Stimulated activated naive CD8-positive, alpha-beta T cell treated with anti-CD3 and anti-CD28 coated beads, Interleukin-15, amount 100 ng/mL, for 72 hours (primary cell): Measurements from ENCODE around the gene ZSWIM6.

Source experiments
- ATAC-seq: fragments of 150-1000 bp; cut with Tn5 transposase; 2 replicates; pipeline ENCODE4 v1.10.0; 2021; ENCODE audit warnings: mild to moderate bottlenecking, moderate library complexity
- DNase-seq, 2 donors: peaks; one replicate each; pipeline ENCODE4 v3.0.0; 2021 to 2022
- H3K27ac Mint-ChIP-seq, 2 donors: one replicate each; pipeline ENCODE4 v1.8.0; 2022; ENCODE audit warnings: mild to moderate bottlenecking in 2 of 2, mixed read lengths in 2 of 2, moderate library complexity in 2 of 2
- H3K27me3 Mint-ChIP-seq: one replicate; pipeline ENCODE4 v1.8.0; 2022; ENCODE audit warnings: mixed read lengths
- H3K4me1 Mint-ChIP-seq: one replicate; pipeline ENCODE4 v1.8.0; 2022; ENCODE audit warnings: mild to moderate bottlenecking, mixed read lengths
- H3K4me3 Mint-ChIP-seq, 2 donors: one replicate each; pipeline ENCODE4 v1.8.0; 2022; ENCODE audit warnings: mild to moderate bottlenecking in 2 of 2, mixed read lengths in 2 of 2, moderate library complexity in 1 of 2
- H3K9me3 Mint-ChIP-seq, 2 donors: one replicate each; pipeline ENCODE4 v1.8.0; 2022; ENCODE audit warnings: mixed read lengths in 2 of 2

Gene ZSWIM6

DNA sequence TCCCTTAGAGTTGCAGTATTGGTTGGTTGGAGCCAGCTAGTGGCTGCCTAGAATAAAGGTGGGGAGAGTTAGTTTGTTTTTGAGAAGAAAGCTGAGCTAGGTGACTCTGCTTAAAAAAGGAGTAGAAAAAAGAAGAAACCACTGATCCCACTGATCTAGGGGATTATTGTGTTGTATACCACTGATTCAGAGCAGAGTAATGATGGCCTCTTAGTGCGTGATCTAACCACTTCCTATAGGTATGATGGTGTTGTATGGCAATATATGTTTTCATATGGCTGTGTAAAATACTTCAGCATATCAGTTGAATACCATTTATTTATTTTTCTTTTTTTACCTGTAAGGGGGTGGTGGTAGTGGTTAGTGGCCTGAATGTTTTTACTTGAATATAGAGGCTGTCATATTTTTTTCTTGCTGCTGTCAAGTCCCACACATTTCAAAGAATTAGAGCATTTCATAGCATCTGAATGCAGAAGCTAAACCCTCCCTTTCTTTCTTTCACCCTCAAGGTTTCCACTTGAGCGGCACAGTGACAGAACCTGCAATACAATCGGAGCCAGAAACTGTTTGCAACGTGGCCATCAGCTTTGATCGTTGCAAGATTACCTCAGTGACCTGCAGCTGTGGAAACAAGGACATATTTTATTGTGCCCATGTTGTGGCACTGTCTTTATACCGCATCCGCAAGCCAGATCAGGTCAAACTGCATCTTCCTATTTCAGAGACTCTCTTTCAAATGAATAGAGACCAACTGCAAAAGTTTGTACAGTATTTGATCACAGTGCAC, 140.3 kb downstream of the ZSWIM6 start:
- H3K9me3 Mint-ChIP-seq, result peaks cover 0 to 8% of the 10 kb centered on the region in 2 donors
- no peak overlapping the region for H3K4me3 Mint-ChIP-seq
- ATAC-seq (peak; percentile 77), DNase-seq (no peak)
- no peaks in the 10 kb centered on the region for H3K27me3 Mint-ChIP-seq
- peaks cover 21% of the 10 kb centered on the region for H3K4me1 Mint-ChIP-seq
- H3K27ac Mint-ChIP-seq, result peak overlapping the region in 1 of 2 donors; percentile 19

DNA sequence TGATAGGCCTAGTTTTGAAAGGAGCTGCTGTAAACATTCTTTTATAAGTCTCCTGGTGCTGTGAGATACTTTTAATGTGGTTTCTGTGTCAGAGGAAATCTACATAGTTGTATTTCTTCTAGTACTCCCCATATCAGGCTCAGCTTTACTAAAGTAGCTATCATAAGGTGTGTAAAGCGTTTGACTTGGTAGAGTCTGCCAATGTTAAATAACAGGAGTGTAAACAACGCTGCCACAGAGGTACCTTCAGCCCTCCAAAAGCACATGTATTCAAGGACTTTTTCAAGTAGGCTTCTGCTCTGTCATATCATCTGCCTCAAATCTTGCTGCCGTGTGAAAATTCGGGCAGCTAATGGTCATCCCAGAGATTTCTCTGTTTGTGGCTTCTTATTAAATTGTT, 142.7 kb downstream of the ZSWIM6 start:
- DNase-seq (no peak), ATAC-seq (no peak)
- Mint-ChIP-seq H3K9me3 (peaks cover 0 to 8% of the 10 kb centered on the region in 2 donors), H3K4me1 (peaks cover 21% of the 10 kb centered on the region), H3K27ac (no peak overlapping the region), H3K4me3 (no peak overlapping the region), H3K27me3 (no peaks in the 10 kb centered on the region)

DNA sequence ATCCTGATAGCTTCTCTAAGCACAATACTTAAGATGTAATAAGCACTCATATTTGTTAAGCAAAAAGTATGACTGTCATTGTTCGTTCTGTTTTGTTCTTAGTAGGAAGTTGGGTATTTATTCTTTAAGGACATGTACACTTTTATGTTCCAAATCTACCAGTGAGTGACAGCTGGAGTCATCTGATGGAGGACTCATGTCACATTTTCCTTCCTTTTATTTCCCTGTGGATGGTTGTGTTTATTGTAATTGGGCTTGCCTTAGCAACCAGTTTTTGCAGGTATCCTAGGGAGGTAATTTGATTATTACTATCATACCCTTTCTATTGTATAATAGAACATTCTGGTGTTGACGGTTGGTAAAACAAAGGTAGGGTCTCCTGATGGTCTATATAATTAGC, 145.7 kb downstream of the ZSWIM6 start:
- no peak for ATAC-seq
- no peaks in the 10 kb centered on the region for H3K4me1 Mint-ChIP-seq
- H3K27me3 Mint-ChIP-seq, result no peaks in the 10 kb centered on the region
- no peak overlapping the region for H3K4me3 Mint-ChIP-seq
- peak overlapping the region in 1 of 2 donors; percentile 36 for H3K27ac Mint-ChIP-seq
- no peaks in the 10 kb centered on the region for H3K9me3 Mint-ChIP-seq
- no peak for DNase-seq

DNA sequence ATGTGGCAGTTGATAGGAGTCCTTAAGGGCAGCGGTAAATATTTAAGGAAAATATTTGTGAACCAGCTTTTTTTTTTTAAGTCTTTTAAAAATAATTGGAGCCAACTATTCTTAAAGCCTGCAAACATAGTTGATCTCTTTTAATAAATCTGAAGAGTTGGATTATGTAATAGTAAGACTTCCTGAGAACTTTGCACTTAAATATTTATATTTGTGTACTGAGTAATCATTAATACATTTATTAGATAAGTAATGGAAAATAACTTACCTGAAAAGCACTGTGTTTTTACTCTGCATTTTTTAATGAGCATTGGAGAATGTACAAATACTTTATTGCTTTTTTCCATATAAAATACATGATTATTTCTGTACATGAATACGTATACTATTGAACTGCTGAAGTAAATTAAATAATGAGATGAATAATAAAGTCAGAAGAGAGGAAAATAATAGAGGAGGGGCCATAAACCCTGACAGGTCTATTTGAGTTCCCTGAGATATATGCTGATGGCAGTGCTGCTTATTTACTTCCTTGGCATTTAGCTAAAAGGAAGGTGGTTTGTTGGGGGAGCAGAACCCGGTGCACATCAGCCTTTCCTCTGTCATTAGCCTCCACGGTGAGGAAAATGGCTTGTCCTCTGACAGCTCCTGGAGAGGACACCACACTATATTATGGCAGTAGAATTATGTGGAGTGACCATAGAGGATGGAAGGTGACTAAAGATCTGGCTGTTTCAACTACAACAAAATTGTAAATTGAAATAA, 148.0 kb downstream of the ZSWIM6 start:
- DNase-seq (no peak), ATAC-seq (no peak)
- H3K27ac Mint-ChIP-seq, result no peak overlapping the region
- H3K4me1 Mint-ChIP-seq, result no peaks in the 10 kb centered on the region
- no peaks in the 10 kb centered on the region for H3K9me3 Mint-ChIP-seq
- H3K4me3 Mint-ChIP-seq, result no peak overlapping the region
- no peaks in the 10 kb centered on the region for H3K27me3 Mint-ChIP-seq

DNA sequence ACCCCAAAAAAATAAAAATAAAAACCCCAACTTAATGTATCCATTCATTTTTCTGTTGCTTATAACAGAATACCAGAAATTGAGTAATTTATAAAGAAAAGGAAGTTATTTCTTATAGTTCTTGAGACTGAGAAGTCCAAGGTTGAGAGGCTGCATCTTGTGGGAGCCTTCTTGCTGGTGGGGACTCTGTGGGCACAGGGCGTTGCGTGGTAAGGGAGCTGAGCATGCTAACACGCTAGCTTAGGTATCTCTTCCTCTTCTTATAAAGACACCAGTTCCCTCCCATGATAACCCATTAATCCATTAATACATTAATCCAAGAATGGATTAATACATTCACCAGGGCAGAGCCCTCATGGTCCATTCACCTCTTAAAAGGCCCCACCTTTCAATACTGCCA, 150.9 kb downstream of the ZSWIM6 start:
- H3K27me3 Mint-ChIP-seq, result no peaks in the 10 kb centered on the region
- ATAC-seq (no peak), DNase-seq (no peak)
- peaks cover 0 to 9% of the 10 kb centered on the region in 2 donors for H3K9me3 Mint-ChIP-seq
- no peaks in the 10 kb centered on the region for H3K4me1 Mint-ChIP-seq
- H3K27ac Mint-ChIP-seq, result no peak overlapping the region
- H3K4me3 Mint-ChIP-seq, result no peak overlapping the region

DNA sequence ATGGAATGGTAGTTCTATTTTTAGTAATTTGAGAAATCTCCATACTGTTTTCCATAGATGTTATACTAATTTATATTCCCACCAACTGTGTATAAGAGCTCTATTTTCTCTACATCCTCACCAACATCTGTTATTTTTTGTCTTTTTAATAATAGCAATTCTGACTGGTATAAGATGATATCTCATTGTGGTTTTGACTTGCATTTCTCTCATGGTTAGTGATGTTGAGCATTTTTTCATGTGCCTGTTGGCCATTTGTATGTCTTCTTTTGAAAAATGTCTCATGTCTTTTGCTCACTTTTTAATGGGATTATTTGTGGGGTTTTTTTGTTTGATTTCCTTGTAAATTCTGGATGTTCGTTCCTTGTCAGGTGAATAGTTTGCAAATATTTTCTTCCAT, 154.4 kb downstream of the ZSWIM6 start:
- DNase-seq (no peak), ATAC-seq (no peak)
- H3K27me3 Mint-ChIP-seq, result no peaks in the 10 kb centered on the region
- peaks cover 9 to 21% of the 10 kb centered on the region in 2 donors for H3K9me3 Mint-ChIP-seq
- H3K4me3 Mint-ChIP-seq, result no peak overlapping the region
- H3K4me1 Mint-ChIP-seq, result no peaks in the 10 kb centered on the region
- no peak overlapping the region for H3K27ac Mint-ChIP-seq

DNA sequence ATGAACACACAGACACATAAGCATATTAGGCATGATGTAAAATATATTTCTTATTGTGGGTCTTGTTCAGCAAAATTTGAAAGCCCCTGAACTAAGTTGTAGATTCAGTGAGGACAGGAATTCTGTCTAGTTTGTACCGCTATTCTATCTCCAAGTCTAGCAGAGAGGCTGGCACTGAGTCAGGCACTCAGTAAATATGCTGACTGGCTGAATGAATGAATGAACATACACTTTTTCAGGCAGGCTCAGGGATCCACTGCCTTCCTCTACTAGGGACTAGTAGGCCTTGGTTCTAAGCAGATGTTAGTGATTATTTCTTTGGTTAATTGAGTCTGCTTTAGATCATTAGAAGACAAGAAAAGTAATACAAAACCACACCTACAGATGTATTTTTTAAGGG, 157.5 kb downstream of the ZSWIM6 start:
- peaks cover 9 to 21% of the 10 kb centered on the region in 2 donors for H3K9me3 Mint-ChIP-seq
- H3K4me1 Mint-ChIP-seq, result no peaks in the 10 kb centered on the region
- no peak overlapping the region for H3K4me3 Mint-ChIP-seq
- H3K27ac Mint-ChIP-seq, result no peak overlapping the region
- ATAC-seq (no peak), DNase-seq (no peak)
- no peaks in the 10 kb centered on the region for H3K27me3 Mint-ChIP-seq

DNA sequence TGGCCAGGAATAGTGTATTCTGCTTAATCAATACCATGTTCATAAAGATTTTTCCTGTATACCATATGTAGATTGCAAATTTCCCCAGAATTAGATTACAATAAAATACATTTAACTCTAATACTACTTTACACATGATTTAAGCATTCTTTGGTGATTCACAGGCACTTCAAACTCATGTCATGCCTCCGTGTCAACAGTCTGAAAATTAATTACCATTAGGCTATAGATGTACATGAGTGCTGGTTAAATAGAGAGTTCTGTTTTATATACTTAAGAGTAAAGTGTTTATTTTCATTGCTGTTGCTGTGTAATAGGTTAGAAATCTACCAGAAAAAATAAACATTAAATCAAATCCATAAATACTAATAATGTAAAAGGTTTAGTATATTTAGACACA, 159.8 kb downstream of the ZSWIM6 start:
- peaks cover 9 to 18% of the 10 kb centered on the region in 2 donors for H3K9me3 Mint-ChIP-seq
- no peak for ATAC-seq
- H3K27me3 Mint-ChIP-seq, result no peaks in the 10 kb centered on the region
- H3K27ac Mint-ChIP-seq, result no peak overlapping the region
- DNase-seq, result no peak
- no peaks in the 10 kb centered on the region for H3K4me1 Mint-ChIP-seq
- no peak overlapping the region for H3K4me3 Mint-ChIP-seq

DNA sequence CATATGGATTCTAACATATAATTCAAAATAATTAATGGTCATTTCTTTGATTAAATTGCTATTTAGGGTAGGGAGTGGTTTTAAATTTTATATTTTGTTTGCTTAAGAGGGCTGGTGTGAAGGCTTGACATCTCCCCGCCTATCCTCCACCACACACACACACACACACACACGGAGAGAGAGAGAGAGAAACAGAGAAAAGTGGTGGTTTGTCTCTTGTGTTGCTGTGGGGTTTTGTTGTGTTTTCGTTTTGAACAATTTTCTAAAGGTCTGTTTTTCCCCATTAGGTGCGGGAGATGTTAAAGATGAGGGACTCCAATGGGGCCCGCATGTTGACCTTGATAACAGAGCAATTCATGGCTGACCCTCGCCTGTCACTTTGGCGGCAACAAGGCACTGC, 161.9 kb downstream of the ZSWIM6 start:
- no peak for ATAC-seq
- Mint-ChIP-seq H3K27ac (no peak overlapping the region), H3K4me3 (no peak overlapping the region), H3K9me3 (peaks cover 2 to 3% of the 10 kb centered on the region in 2 donors), H3K27me3 (no peaks in the 10 kb centered on the region), H3K4me1 (no peaks in the 10 kb centered on the region)
- DNase-seq, result no peak

DNA sequence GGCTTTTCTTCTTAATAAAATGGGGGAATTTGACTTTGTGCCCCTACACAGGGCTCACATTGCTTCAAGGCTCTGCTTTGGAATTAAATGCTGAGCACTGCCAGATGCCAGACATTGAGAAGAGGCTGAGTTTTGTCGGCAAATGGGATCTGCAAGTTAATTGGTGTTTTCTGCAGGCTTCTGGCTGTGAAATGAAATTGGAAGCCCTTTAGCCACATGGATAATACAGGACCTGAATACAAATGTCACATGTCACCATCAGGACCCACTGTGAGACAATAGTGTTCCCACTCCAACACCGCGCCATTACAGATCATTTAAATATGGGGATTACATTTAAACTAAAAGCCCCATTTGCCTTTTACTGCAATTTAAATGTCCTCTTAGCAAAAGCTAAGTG, 164.4 kb downstream of the ZSWIM6 start:
- Mint-ChIP-seq H3K9me3 (no peaks in the 10 kb centered on the region), H3K4me3 (no peak overlapping the region), H3K27me3 (no peaks in the 10 kb centered on the region), H3K27ac (no peak overlapping the region), H3K4me1 (no peaks in the 10 kb centered on the region)
- DNase-seq (no peak), ATAC-seq (no peak)

DNA sequence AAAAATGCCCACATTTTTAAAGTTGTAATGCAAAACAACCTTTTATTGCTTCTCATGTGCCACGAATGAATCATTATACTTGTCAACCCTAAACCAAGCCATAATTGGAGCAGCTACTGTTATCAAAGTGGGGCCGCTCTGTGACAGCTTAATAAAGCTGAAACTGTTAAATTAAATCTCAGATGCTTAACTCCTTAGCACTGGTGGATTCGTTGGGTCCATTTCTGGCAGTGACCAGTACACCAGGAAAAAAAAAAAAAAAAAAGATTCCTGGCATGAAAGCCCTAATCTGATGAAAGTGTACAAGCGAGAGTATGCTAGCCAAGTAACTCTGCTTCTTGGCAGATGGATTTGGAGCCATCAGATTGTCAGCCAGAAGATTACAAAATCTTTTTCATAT, 164.8 kb downstream of the ZSWIM6 start:
- DNase-seq (no peak), ATAC-seq (no peak)
- Mint-ChIP-seq H3K27me3 (no peaks in the 10 kb centered on the region), H3K27ac (no peak overlapping the region), H3K9me3 (no peaks in the 10 kb centered on the region), H3K4me1 (no peaks in the 10 kb centered on the region), H3K4me3 (no peak overlapping the region)

DNA sequence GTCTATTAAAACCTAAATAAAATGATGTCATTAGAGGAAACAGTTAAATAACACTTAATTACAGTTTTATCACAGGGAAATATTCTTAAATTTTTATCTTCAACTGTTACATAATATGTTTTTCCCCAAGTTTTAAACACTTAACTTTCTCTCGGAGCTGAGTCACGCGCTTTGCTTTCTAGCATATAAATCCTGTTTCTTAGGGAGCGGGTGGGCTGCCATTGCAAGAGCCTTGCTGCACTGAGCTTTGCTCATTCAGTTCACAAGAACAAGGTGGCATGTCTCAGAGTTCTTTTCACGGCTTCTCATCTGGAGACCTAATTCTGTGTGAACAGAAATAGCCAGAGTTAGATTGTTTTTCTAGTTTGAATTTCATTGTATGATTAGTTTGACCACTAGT, 166.1 kb downstream of the ZSWIM6 start:
- ATAC-seq, result no peak
- no peaks in the 10 kb centered on the region for H3K9me3 Mint-ChIP-seq
- no peak overlapping the region for H3K27ac Mint-ChIP-seq
- H3K4me3 Mint-ChIP-seq, result no peak overlapping the region
- H3K27me3 Mint-ChIP-seq, result no peaks in the 10 kb centered on the region
- no peaks in the 10 kb centered on the region for H3K4me1 Mint-ChIP-seq
- DNase-seq, result no peak

DNA sequence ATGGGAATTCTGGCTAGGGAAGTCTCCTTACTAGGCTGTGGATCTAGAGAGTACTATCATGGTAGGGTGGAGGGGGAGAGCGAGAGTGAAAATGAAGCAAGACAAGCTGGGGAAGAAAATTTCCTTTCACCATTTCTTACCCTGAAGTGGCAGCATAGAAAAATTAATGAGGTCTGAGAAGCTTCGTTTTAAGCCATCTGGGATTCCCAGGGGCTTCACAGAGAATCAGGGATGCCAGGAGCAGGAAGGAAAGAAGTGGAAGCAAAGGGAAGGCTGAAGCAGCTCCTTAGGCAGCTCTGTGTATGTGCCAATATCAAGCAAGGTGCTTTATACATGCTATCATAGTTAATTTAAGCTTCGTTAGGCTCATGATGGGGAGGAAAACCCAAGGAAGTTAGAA, 169.9 kb downstream of the ZSWIM6 start:
- no peak overlapping the region for H3K4me3 Mint-ChIP-seq
- H3K9me3 Mint-ChIP-seq, result no peaks in the 10 kb centered on the region
- H3K27me3 Mint-ChIP-seq, result no peaks in the 10 kb centered on the region
- no peaks in the 10 kb centered on the region for H3K4me1 Mint-ChIP-seq
- H3K27ac Mint-ChIP-seq, result peak overlapping the region in 1 of 2 donors; percentile 77
- ATAC-seq (no peak), DNase-seq (no peak)

DNA sequence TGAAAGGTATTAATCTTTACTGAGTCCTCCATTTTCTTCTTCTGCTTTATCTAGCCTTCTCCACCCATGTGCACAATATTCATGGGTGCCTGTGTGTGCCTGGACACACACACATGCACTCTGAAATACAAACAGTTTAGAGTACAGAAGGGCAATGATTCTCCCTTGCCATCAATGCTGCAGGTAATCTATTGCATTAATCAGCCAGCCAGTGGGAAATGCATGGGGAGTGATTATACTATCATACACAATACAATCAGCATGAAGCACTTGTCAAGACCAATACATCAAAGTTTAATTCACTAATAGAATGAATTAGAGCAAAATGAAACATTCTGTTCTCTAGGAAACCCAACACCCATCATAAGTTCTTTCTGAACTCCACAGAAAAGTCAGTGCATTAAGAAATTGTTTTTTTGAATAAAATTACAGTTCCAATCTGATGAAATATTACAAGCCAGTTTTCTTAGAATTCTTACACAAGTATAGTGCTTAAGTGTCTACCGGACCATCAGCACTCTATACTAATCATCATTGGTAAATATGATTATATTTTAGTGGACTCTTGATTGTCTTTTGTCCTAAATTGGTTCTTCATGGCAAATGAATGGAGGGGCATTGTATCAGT, 172.2 kb downstream of the ZSWIM6 start:
- ATAC-seq, result no peak
- no peak for DNase-seq
- Mint-ChIP-seq H3K4me1 (no peaks in the 10 kb centered on the region), H3K27me3 (no peaks in the 10 kb centered on the region), H3K27ac (no peak overlapping the region), H3K4me3 (no peak overlapping the region), H3K9me3 (peaks cover 0 to 5% of the 10 kb centered on the region in 2 donors)

DNA sequence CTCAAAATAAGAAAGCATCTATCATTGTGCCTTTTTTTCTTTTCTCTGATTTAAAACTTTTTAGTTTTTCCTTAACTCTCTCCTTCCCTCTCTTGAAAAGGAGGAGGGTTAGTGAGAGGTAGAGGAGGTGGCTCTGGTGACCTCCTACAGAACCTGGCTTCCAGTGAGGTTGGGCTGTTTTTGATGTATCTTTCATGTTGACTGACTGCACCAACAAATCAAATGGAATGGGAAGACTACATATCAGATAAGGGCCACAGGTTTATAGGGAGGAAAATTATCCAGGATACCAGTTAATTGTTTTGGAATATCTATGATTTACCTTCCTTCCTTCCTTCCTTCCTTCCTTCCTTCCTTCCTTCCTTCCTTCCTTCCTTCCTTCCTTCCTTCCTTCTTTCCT, 173.2 kb downstream of the ZSWIM6 start:
- Mint-ChIP-seq H3K4me3 (no peak overlapping the region), H3K4me1 (no peaks in the 10 kb centered on the region), H3K27ac (no peak overlapping the region), H3K27me3 (no peaks in the 10 kb centered on the region), H3K9me3 (peaks cover 0 to 8% of the 10 kb centered on the region in 2 donors)
- ATAC-seq, result no peak
- no peak for DNase-seq

DNA sequence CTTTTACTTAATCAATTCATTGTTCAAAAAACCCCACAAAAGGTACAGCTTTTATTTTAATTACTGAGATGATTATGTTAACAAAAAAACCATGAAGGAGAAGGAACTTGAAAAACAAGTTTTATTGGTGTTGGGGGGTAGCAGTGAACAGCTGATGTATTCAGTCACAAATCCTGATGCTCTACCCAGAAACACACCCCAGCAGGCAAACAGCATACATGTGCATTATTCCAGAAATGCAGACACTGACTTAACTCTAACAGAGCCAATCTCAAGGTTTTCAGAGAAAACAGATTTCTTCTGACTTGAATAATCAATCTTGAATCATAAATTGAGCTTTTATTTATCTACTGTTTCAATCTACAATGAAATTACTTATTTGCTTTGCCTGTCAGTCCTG, 175.2 kb downstream of the ZSWIM6 start:
- ATAC-seq (no peak), DNase-seq (no peak)
- no peak overlapping the region for H3K4me3 Mint-ChIP-seq
- no peaks in the 10 kb centered on the region for H3K27me3 Mint-ChIP-seq
- H3K27ac Mint-ChIP-seq, result no peak overlapping the region
- H3K4me1 Mint-ChIP-seq, result no peaks in the 10 kb centered on the region
- peaks cover 0 to 8% of the 10 kb centered on the region in 2 donors for H3K9me3 Mint-ChIP-seq
